GM18520 (cell line): ENCODE results near the gene PLPP1.
"Not testable (repeated sequence)": the region's sequence is repeated elsewhere in the genome, so short reads cannot be mapped to it uniquely, and the experiment has no call there.

Experiments
- ATAC-seq: cut with Tn5 transposase; IDR thresholded peaks from one replicate; pipeline ENCODE4 v1.9.1; 2021; ENCODE audit not compliant: unreplicated experiment

The PLPP1 gene

DNA sequence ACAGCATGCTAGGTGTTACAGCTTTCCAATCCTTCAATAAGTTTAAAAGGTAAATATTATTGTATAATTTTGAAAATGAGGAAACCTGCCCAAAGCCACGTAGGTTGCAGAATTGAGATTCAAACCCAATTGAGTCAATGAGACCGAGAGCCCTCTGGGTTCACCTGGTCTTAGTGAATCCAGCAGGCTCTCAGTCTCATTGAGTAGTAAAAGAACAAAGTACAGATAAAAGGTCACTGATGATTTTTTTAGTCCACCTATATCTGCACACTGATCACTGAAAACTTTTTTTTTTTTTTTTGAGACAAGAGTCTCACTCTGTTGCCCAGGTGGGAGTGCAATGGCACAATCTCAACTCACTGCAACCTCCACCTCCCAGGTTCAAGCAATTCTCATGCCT, 27.2 kb downstream of the PLPP1 start:
- no peak for ATAC-seq

DNA sequence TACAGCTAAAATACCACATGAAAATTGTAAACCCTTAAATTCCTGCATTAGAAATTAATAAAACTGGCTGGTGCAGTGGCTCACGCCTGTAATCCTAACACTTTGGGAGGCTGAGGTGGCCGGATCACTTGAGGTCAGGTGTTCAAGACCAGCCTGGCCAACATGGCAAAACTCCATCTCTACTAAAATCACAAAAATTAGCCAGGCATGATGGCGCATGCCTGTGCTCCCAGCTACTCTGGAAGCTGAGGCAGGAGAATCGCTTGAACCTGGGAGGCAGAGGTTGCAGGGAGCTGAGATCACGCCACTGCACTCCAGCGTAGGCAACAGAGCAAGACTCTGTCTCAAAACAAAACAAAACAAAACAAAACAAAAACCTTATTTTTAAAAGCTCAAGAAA, 29.1 kb downstream of the PLPP1 start:
- ATAC-seq = not testable (repeated sequence)

GRCh38 chr5:55503917-55504316, 30.8 kb downstream of the PLPP1 start:
- ATAC-seq = not testable (repeated sequence)

DNA sequence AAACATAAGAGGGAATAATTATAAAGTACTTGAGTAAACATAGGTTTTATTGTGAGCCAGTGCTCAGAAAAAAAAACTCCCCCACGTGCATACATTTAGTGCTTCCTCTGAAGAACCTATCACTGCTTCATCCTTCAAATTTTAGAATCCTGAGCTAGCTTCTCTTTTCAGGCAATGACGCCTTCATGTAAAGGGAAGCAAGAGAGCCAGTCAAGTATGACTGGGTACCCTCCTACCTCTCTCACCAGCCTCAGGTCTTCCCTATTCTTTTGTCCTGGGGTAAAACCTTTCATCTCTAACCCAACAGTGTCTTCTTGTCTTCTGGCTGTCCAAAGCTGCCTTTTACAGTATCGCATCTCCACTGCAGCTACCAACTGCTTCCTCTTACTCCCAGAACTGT, 32.0 kb downstream of the PLPP1 start:
- ATAC-seq = no peak

GRCh38 chr5:55498457-55498856, 36.3 kb downstream of the PLPP1 start:
- no peak for ATAC-seq

DNA sequence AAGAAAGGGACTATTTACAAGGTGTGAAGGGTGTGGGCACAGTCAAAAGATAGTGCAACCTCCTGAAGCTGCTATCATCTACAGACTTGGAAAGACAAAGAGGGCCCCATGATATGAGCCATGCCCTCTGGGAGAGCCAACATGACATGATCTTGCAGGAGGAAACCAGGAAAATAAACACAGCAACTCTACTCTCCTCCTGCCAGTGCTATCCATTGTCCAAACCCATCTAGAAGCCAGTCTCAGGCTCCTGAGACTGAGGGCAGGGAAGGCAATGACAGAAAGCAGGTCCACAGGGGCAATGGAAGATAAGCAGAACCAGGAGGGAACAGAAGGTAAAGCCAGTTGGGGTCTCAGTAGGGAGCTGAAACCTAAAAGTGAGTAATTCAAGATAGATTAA, 37.1 kb downstream of the PLPP1 start:
- no peak for ATAC-seq

- ATAC-seq = no peak
Observed at GRCh38 chr5:55495216-55495615, 39.5 kb downstream of the PLPP1 start.

DNA sequence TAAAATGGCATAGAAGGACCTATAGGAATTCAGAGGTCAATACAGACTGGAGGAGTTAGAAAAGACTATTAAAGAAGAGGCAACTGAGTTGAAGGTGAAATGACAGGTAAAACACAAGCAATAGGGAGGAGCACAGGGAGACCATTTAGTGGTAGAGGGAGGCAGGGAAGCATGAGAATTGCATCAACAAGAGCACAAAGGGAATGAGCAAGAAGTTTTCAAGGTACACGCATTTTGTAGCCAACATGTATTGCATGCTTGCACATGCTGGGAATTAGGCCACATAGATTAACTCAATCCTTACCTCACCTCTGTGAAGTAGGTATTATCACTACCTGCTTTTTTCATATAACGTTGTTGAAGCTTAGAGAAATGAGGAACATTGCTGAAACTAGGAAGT, 42.3 kb downstream of the PLPP1 start:
- no peak for ATAC-seq

DNA sequence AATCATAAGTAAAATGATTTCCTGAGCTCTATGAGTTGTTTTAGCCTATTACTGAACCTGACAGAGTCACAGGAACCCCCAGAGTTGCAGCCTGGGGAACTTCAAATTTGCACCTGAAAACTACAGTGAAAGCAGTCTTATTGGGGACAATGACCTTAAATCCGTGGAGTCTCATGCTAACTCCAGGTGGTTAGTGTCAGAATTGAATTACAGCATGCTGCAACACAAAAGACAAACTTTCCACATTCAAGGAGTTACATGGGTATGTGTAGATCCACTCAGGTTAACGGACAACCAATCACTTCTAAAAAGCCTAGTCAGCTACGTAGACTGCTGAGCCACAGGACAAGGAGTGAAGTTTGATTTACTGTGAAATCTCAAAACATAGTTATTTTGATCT, 49.7 kb downstream of the PLPP1 start:
- ATAC-seq = no peak

- no peak for ATAC-seq
Observed at GRCh38 chr5:55484531-55484930, 50.2 kb downstream of the PLPP1 start.

DNA sequence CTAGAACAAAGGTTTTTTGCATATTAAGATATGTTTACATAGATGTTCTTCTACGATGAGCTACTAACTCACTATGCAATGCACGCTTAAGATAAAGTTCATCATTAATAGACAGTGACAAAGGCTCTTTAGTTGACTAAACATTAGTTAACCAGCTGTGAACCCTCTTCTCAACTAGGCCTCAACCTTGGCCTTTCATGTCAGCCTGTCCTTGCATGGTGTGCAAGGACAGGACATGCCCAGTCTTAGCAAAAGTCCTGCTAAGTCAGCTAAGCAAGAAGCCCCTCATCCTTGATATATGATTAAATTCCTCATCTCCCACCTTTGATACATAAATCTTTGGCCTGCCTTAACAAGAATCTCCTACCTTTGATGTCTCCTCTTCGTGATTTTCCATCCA, 50.9 kb downstream of the PLPP1 start:
- no peak for ATAC-seq

GRCh38 chr5:55481293-55481855, 53.4 kb downstream of the PLPP1 start:
- no peak for ATAC-seq

DNA sequence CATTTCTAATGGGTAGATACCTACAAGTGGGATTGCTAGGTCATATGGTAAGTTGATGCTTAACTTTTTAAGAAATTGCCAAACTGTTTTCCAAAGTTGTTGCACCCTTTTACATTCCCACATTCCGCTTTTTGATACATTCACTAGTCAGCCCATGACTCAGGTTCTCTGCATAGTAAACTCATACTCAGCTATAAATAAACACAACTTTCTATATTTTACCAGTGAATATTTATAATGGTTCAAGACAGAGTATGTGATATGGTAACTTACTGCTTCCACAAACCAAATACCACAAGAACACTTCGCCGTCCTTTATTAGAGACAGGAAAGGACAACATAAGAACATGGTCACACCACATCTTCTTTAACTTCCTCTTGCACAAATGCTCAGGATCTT, 54.0 kb downstream of the PLPP1 start:
- ATAC-seq = no peak

DNA sequence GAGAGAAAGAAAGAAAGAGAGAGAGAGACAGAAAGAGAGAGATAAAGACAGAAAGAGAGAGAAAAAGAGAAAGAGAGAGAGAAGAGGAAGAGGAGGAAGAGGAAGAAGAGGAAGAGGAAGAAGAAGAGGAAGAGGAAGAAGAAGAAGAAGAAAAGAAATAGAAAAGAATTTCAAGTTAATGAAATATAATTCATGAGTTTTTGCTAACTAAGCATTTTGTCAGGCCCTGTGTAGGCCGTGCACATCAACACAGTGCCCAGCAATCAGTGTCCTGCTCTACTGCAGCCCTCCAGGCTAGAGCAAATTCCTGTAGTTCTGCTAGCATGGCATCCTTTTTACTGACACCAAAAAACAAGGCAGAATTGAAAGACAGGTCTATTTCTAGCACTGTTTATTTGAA, 62.1 kb downstream of the PLPP1 start:
- ATAC-seq = no peak

DNA sequence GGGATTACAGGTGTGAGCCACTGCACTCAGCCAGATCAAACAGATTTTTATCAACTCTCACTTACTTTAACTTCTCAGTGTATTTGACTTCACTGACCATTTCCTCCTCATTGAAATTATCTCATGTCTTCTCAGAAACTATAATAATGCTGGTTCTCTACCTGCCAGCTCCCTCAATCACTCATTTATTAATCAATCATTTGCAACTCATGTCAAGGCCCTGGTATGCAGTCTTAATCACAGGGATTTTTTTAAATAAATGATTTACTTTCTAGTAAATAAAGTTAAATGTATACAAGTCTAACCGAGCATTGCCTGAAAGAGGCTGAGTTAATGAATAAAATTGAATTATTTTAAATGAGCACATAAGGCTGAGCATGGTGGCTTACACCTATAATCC, 63.3 kb downstream of the PLPP1 start:
- no peak for ATAC-seq

- no peak for ATAC-seq
Observed at GRCh38 chr5:55470282-55470681, 64.5 kb downstream of the PLPP1 start.

- ATAC-seq = no peak
Observed at GRCh38 chr5:55469839-55470238, 64.9 kb downstream of the PLPP1 start.

- ATAC-seq = no peak
Observed at GRCh38 chr5:55467862-55468551, 66.8 kb downstream of the PLPP1 start.

- no peak for ATAC-seq
Observed at GRCh38 chr5:55463613-55464012, 71.2 kb downstream of the PLPP1 start.

DNA sequence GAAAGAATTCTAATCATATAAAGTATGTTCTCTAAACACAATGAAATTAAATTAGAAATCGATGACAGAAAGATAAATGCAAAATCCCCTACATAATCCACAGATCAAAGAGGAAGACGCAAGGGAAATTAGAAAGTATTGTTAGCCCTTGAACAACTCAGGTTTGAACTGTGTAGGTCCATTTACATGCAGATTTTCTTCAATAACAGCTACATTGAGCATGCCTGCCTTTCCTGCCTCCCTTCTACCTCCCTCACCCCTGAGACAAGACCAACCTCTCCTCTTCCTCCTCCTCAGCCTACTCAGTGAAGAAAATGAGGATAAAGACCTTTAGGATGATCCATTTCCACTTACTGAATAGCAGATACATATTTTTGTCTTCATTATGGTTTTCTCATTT, 75.2 kb downstream of the PLPP1 start:
- ATAC-seq = no peak

GRCh38 chr5:55456216-55456895, 78.4 kb downstream of the PLPP1 start:
- ATAC-seq = no peak

GRCh38 chr5:55454282-55454681, 80.5 kb downstream of the PLPP1 start:
- no peak for ATAC-seq

DNA sequence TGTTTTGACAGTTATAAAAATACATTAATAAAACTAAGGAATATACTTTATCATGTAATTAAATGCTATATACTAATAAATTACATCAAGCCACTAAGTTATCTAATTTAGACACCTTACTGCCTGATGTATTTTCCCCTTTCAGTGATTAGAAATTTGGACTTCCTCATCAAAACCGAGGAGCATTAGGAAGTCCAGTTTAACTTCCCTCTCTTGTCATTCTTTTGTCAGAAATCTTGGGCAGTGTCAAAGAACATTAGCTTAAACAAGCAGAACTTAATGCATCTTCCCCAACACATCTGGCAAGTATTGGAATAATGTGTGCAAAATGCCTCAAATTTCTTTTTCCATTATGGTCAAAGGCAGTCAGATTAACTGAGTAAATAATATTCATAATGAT, 81.6 kb downstream of the PLPP1 start:
- no peak for ATAC-seq
